ENCODE measurements around the gene SKA2. TPM values are rescaled to one million over a fixed set of nuclear protein-coding genes. Genes with fewer than 3 reads are reported as not detected.

The SKA2 gene
- total and polyA plus RNA-seq, 2 donors (not counting 3 experiments of a cell fraction or from before 2014, with no cell fraction given) = 12.9 to 79.6 TPM

DNA sequence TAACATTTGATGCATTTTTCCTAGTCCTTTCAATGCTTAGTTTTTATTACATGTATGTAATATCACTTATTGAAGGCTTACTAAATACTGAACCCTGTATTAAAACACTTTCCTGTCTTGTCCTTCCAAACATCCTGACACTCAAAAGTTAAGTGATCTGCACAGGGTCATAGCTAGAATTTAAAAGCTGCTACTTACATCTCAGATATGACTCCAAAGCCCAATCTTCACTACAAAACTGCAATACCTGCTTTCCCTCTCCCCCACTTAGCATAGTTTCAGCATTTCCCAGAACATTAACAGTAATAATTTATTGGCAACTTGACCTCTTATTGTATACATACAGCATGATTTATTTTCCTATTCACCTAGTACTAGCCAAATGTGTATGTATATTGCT is 44.0 kb downstream of the SKA2 start:
- Histone ChIP-seq H3K4me3 (replicated peaks in 1 of 3; ENCODE audit: insufficient read depth in 1 of 3, low read depth in 1 of 3, low read length in 3 of 3) (no peak overlapping the region), H4K20me1 (replicated peaks; ENCODE audit: control insufficient read depth, extremely low read depth, insufficient read depth, low read length) (no peaks in the 10 kb centered on the region), H3K36me3 (ENCODE audit: control insufficient read depth in 2 of 2, extremely low read depth in 1 of 2, insufficient read depth in 2 of 2, low read length in 2 of 2) (peaks cover 0 to 3% of the 10 kb centered on the region in 2 experiments), H3K4me1 (ENCODE audit: control insufficient read depth, extremely low read depth, insufficient read depth, low read length) (peaks cover 6% of the 10 kb centered on the region), H3K27ac (ENCODE audit: insufficient read depth, low read depth, low read length) (no peak overlapping the region), H3K9ac (replicated peaks; ENCODE audit: extremely low read depth, insufficient read depth, low read length) (no peak overlapping the region), H3K79me2 (ENCODE audit: control insufficient read depth, insufficient read depth, low read length) (peaks cover 12% of the 10 kb centered on the region), H3K27me3 (ENCODE audit: control insufficient read depth in 2 of 2, insufficient read depth in 2 of 2, low read length in 2 of 2) (no peaks in the 10 kb centered on the region), H3K9me1 (replicated peaks; ENCODE audit: control insufficient read depth, extremely low read depth, insufficient read depth, low read length) (no peaks in the 10 kb centered on the region), H3K4me2 (ENCODE audit: insufficient read depth, low read length) (no peak overlapping the region), H3K9me3 (replicated peaks; ENCODE audit: control insufficient read depth, insufficient read depth, low read length) (no peaks in the 10 kb centered on the region), H2AFZ (ENCODE audit: low read depth, low read length) (no peak overlapping the region)
- BruUV-seq (replicated peaks) = TSS peak; percentile 5
- TF ChIP-seq POLR2AphosphoS5 (IDR thresholded peaks at IDR 0.05; ENCODE audit: insufficient read depth, low read depth, low read length) = no peak
- ChIA-PET POLR2A (no interaction called here), CTCF (interaction anchor here (1.2 to 1.3 kb wide), 2 partner anchors 12 to 100 kb away, joined by 3 to 4 read pairs; no protein-coding TSS in a partner anchor)
- FAIRE-seq = no peak
- dilution Hi-C loops (cut with MboI; ENCODE audit: extremely low pct_ligation_motif_present, low sequenced_read_pairs) = no loop called here
- intact Hi-C loops (cut with micrococcal nuclease) = no loop called here
- DNase-seq (ENCODE audit: low read depth, low spot score) = no peak

DNA sequence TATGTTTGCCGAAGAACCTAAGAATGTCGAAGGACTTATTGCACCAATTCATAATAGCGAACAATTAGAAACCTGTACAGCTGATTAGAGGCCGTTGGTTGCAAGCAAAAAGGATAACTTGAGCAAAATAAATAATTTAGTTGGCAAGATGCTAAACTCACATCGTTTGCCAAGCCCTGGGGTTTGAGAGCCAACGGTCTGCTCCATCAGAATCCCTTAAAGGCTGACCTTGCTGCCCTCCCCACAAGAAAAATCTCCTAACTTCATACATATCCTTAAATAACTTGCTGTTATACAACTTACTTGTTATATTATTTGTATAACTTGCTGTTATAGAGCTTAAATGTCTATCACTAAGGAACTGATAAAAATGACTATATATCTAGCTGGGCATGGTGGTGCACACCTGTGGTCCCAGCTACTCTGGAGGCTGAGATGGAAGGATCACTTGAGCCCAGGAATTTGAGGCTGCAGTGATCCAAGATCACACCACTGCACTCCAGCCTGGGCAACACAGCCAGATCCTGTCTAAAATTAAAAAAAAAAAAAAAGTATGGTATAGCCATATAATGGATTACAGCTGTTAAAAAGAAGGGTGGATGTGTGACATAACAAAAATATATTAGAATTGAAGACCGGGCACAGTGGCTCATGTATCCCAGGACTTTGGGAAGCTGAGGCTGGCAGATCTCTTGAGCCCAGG is 46.4 kb downstream of the SKA2 start:
- no peak overlapping the region for H2AFZ ChIP-seq (ENCODE audit: low read depth, low read length)
- TF ChIP-seq EZH2 (IDR thresholded peaks at IDR 0.05; ENCODE audit: borderline replicate concordance, low read depth, low read length, severe bottlenecking) (no peak), MYC (IDR thresholded peaks at IDR 0.05; ENCODE audit: low read depth, low read length) (no peak), POLR2AphosphoS5 (IDR thresholded peaks at IDR 0.05; ENCODE audit: insufficient read depth, low read depth, low read length) (no peak), GATA2 (IDR thresholded peaks at IDR 0.05; ENCODE audit: insufficient read depth, insufficient read length, low read depth, low read length) (no peak), JUN (IDR thresholded peaks at IDR 0.05; ENCODE audit: borderline replicate concordance, insufficient read depth, insufficient read length, low read depth) (no peak), FOS (IDR thresholded peaks at IDR 0.05; ENCODE audit: borderline replicate concordance, insufficient read depth, low read length) (no peak), POLR2A (IDR thresholded peaks at IDR 0.05; ENCODE audit: low read depth, low read length) (no peak)
- TF ChIP-seq, protein P1, sequence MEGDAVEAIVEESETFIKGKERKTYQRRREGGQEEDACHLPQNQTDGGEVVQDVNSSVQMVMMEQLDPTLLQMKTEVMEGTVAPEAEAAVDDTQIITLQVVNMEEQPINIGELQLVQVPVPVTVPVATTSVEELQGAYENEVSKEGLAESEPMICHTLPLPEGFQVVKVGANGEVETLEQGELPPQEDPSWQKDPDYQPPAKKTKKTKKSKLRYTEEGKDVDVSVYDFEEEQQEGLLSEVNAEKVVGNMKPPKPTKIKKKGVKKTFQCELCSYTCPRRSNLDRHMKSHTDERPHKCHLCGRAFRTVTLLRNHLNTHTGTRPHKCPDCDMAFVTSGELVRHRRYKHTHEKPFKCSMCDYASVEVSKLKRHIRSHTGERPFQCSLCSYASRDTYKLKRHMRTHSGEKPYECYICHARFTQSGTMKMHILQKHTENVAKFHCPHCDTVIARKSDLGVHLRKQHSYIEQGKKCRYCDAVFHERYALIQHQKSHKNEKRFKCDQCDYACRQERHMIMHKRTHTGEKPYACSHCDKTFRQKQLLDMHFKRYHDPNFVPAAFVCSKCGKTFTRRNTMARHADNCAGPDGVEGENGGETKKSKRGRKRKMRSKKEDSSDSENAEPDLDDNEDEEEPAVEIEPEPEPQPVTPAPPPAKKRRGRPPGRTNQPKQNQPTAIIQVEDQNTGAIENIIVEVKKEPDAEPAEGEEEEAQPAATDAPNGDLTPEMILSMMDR (IDR thresholded peaks at IDR 0.05; ENCODE audit: extremely low read depth in 1 of 2, insufficient read depth in 1 of 2, low read depth in 1 of 2, low read length in 2 of 2) = no peak
- TF ChIP-seq, protein P2, sequence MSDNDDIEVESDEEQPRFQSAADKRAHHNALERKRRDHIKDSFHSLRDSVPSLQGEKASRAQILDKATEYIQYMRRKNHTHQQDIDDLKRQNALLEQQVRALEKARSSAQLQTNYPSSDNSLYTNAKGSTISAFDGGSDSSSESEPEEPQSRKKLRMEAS (IDR thresholded peaks at IDR 0.05; ENCODE audit: insufficient read depth, insufficient read length) = no peak
- H3K9me3 ChIP-seq (replicated peaks; ENCODE audit: control insufficient read depth, insufficient read depth, low read length) = no peaks in the 10 kb centered on the region
- no peaks in the 10 kb centered on the region for H4K20me1 ChIP-seq (replicated peaks; ENCODE audit: control insufficient read depth, extremely low read depth, insufficient read depth, low read length)
- H3K27ac ChIP-seq (ENCODE audit: insufficient read depth, low read depth, low read length) = no peak overlapping the region
- intact Hi-C loops (cut with micrococcal nuclease) = no loop called here
- ChIA-PET CTCF (interaction anchor here (1.1 kb wide), 1 partner anchor 14 kb away, joined by 3 read pairs; no protein-coding TSS in a partner anchor), POLR2A (no interaction called here)
- dilution Hi-C loops (cut with MboI; ENCODE audit: extremely low pct_ligation_motif_present, low sequenced_read_pairs) = no loop called here
- no peak overlapping the region for H3K4me2 ChIP-seq (ENCODE audit: insufficient read depth, low read length)
- peaks cover 0 to 3% of the 10 kb centered on the region in 2 experiments for H3K36me3 ChIP-seq (ENCODE audit: control insufficient read depth in 2 of 2, extremely low read depth in 1 of 2, insufficient read depth in 2 of 2, low read length in 2 of 2)
- peaks cover 18% of the 10 kb centered on the region for H3K4me1 ChIP-seq (ENCODE audit: control insufficient read depth, extremely low read depth, insufficient read depth, low read length)
- H3K9ac ChIP-seq (replicated peaks; ENCODE audit: extremely low read depth, insufficient read depth, low read length) = no peak overlapping the region
- no peaks in the 10 kb centered on the region for H3K27me3 ChIP-seq (ENCODE audit: control insufficient read depth in 2 of 2, insufficient read depth in 2 of 2, low read length in 2 of 2)
- H3K9me1 ChIP-seq (replicated peaks; ENCODE audit: control insufficient read depth, extremely low read depth, insufficient read depth, low read length) = no peaks in the 10 kb centered on the region
- peaks cover 27% of the 10 kb centered on the region for H3K79me2 ChIP-seq (ENCODE audit: control insufficient read depth, insufficient read depth, low read length)
- no TSS peak for BruUV-seq (replicated peaks)
- DNase-seq (ENCODE audit: low read depth, low spot score) (no peak), FAIRE-seq (no peak)
- no peak overlapping the region for H3K4me3 ChIP-seq (replicated peaks in 1 of 3; ENCODE audit: insufficient read depth in 1 of 3, low read depth in 1 of 3, low read length in 3 of 3)
